Measurements from ENCODE around the gene DDR2.

GRCh38 chr1:162691999-162692575, 59.8 kb downstream of the DDR2 start:
- TF ChIP-seq, protein P1, sequence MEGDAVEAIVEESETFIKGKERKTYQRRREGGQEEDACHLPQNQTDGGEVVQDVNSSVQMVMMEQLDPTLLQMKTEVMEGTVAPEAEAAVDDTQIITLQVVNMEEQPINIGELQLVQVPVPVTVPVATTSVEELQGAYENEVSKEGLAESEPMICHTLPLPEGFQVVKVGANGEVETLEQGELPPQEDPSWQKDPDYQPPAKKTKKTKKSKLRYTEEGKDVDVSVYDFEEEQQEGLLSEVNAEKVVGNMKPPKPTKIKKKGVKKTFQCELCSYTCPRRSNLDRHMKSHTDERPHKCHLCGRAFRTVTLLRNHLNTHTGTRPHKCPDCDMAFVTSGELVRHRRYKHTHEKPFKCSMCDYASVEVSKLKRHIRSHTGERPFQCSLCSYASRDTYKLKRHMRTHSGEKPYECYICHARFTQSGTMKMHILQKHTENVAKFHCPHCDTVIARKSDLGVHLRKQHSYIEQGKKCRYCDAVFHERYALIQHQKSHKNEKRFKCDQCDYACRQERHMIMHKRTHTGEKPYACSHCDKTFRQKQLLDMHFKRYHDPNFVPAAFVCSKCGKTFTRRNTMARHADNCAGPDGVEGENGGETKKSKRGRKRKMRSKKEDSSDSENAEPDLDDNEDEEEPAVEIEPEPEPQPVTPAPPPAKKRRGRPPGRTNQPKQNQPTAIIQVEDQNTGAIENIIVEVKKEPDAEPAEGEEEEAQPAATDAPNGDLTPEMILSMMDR (IDR thresholded peaks at IDR 0.05) = no peak
- TF ChIP-seq POLR2A (IDR thresholded peaks at IDR 0.05) = no peak
